ENCODE measurements around the gene PSMD11.

Gene PSMD11

GRCh38 chr17:32496395-32497073 is 52.2 kb downstream of the PSMD11 start (continued):
- TF ChIP-seq TSHZ2 (CRISPR knock-in tag; IDR thresholded peaks at IDR 0.05) (no peak), BACH2 (CRISPR knock-in tag; IDR thresholded peaks at IDR 0.05; ENCODE audit: borderline replicate concordance) (no peak)

- TF ChIP-seq TSHZ2 (CRISPR knock-in tag; IDR thresholded peaks at IDR 0.05) (no peak), ZNF565 (CRISPR knock-in tag; conservative IDR thresholded peaks at IDR 0.05; ENCODE audit: low read depth) (no peak), PPARA (CRISPR knock-in tag; IDR thresholded peaks at IDR 0.05; ENCODE audit: borderline replicate concordance) (no peak), ZFP3 (CRISPR knock-in tag; IDR thresholded peaks at IDR 0.05) (no peak), POU6F1 (CRISPR knock-in tag; IDR thresholded peaks at IDR 0.05; ENCODE audit: borderline replicate concordance, low read depth) (no peak), ARNTL (CRISPR knock-in tag; IDR thresholded peaks at IDR 0.05; ENCODE audit: borderline replicate concordance, low read depth) (no peak)
- TF ChIP-seq, protein P1, sequence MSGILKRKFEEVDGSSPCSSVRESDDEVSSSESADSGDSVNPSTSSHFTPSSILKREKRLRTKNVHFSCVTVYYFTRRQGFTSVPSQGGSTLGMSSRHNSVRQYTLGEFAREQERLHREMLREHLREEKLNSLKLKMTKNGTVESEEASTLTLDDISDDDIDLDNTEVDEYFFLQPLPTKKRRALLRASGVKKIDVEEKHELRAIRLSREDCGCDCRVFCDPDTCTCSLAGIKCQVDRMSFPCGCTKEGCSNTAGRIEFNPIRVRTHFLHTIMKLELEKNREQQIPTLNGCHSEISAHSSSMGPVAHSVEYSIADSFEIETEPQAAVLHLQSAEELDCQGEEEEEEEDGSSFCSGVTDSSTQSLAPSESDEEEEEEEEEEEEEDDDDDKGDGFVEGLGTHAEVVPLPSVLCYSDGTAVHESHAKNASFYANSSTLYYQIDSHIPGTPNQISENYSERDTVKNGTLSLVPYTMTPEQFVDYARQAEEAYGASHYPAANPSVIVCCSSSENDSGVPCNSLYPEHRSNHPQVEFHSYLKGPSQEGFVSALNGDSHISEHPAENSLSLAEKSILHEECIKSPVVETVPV (CRISPR knock-in tag; IDR thresholded peaks at IDR 0.05) = no peak
- ATAC-seq = peak; percentile 24; the same call in 1 of the 3 replicates
Observed at GRCh38 chr17:32497431-32498205, 53.3 kb downstream of the PSMD11 start.

DNA sequence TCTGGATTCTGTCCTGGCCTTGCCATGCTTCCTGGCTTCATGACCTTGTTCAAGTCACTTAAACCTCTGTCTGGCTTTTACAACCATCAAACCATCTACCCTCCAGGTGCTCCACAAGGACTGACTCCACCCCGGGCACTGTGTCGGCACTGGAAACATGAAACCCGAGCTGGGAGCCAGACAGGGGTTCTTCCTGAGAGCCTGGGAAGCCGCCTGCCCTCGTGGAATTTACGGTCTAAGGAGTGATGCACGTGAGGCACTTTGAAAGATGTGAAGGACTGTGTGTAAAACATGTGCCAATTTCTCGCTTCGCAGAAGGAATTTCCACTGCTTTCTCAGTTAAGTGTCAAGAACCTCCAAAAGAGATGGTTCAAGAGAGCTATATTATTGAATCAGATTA is 54.1 kb downstream of the PSMD11 start:
- no peak for ATAC-seq
- TF ChIP-seq OSR1 (CRISPR knock-in tag; IDR thresholded peaks at IDR 0.05) = no peak
- TF ChIP-seq ZFP30 (CRISPR knock-in tag; IDR thresholded peaks at IDR 0.05) = no peak
- TF ChIP-seq BACH2 (CRISPR knock-in tag; IDR thresholded peaks at IDR 0.05; ENCODE audit: borderline replicate concordance) = no peak
- TF ChIP-seq RARB (CRISPR knock-in tag; IDR thresholded peaks at IDR 0.05) = no peak
- TF ChIP-seq ZC3H10 (CRISPR knock-in tag; IDR thresholded peaks at IDR 0.05) = no peak
- TF ChIP-seq TSHZ2 (CRISPR knock-in tag; IDR thresholded peaks at IDR 0.05) = no peak
- TF ChIP-seq ZNF70 (CRISPR knock-in tag; IDR thresholded peaks at IDR 0.05) = no peak
- TF ChIP-seq TCF4 (CRISPR knock-in tag; IDR thresholded peaks at IDR 0.05; ENCODE audit: borderline replicate concordance) = no peak
- TF ChIP-seq ARNTL (CRISPR knock-in tag; IDR thresholded peaks at IDR 0.05; ENCODE audit: borderline replicate concordance, low read depth) = no peak
- TF ChIP-seq, protein P2, sequence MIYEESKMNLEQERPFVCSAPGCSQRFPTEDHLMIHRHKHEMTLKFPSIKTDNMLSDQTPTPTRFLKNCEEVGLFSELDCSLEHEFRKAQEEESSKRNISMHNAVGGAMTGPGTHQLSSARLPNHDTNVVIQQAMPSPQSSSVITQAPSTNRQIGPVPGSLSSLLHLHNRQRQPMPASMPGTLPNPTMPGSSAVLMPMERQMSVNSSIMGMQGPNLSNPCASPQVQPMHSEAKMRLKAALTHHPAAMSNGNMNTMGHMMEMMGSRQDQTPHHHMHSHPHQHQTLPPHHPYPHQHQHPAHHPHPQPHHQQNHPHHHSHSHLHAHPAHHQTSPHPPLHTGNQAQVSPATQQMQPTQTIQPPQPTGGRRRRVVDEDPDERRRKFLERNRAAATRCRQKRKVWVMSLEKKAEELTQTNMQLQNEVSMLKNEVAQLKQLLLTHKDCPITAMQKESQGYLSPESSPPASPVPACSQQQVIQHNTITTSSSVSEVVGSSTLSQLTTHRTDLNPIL (CRISPR knock-in tag; IDR thresholded peaks at IDR 0.05; ENCODE audit: low read depth) = no peak
- no peak for TF ChIP-seq POU6F1 (CRISPR knock-in tag; IDR thresholded peaks at IDR 0.05; ENCODE audit: borderline replicate concordance, low read depth)
- no peak for TF ChIP-seq PATZ1 (CRISPR knock-in tag; IDR thresholded peaks at IDR 0.05; ENCODE audit: borderline replicate concordance)
- TF ChIP-seq ISL1 (CRISPR knock-in tag; IDR thresholded peaks at IDR 0.05) = no peak
